Activated CD8-positive, alpha-beta memory T cell treated with anti-CD3 and anti-CD28 coated beads for 36 hours (primary cell): ENCODE measurements around the gene CAMTA1. TPM values are rescaled to one million over a fixed set of nuclear protein-coding genes. Genes with fewer than 3 reads are reported as not detected.

Source experiments
- CTCF ChIA-PET: fragments of 350-600 bp; sonication (Branson Sonifier 250); formaldehyde crosslinking; loops from one replicate; lab custom pipeline; 2021; ENCODE audit warnings: antibody characterized with exemption; lab: Charles Lee
- POLR2A ChIA-PET: fragments of 350-600 bp; sonication (Branson Sonifier 250); formaldehyde crosslinking; loops from one replicate; lab custom pipeline; 2021; ENCODE audit warnings: antibody characterized with exemption; lab: Charles Lee
- total RNA-seq, 2 experiments: library from RNA; stranded (reverse); gene quantifications; one replicate each; pipeline ENCODE4 v1.2.3, GENCODE V29; 2021

Gene CAMTA1
- total RNA-seq, 2 experiments from 2014 or later: 66.5 to 72.5 TPM

DNA sequence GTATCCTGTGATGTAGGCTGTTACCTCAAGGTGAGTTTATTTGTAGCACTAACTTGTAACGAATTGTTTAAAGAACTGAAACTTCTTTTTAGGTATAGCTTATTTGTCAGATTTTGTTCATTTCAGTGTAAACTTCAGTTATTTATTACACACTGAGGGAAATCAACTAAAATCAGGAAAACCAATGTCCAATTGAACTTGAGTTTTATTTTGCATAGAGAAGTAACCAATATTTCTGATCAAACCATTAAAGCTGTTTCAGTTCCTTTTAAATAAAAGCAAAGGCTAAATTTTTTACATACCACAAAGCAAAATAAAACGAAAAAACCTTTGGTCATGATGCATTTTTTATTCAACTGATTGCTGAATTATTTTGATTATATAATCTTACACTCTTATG is 103.6 kb downstream of the CAMTA1 start:
- POLR2A ChIA-PET: no interaction called here
- CTCF ChIA-PET: no interaction called here

DNA sequence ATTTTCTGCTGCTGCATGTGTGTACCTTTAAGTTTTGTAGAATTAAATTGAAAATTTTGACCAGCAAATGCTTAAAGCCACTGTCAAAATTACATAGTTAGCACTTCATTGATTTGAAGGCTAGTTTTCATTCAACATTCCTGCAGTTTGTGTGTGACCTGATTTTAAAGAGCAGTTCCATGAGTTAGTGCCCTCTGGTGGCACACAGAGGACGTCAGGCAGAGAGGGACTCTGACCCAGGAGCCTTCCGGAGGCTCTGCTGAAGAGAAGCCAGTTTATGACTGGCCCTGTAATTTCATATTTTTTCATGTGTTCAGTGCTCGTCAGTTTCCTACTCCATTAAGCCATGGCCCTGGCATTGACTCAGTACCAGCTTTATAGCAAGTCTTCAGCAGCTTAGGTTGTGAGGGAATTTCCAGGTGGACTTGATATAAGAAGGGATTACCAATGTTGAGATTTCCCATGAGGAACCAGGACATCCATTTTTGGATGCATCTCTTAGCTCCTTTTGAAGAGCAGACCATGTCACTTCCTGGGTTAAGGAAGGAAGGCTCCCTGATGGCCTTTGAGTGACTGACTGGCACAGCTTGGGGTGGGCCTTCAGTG is 104.7 kb downstream of the CAMTA1 start:
- CTCF ChIA-PET: no interaction called here
- POLR2A ChIA-PET: no interaction called here

DNA sequence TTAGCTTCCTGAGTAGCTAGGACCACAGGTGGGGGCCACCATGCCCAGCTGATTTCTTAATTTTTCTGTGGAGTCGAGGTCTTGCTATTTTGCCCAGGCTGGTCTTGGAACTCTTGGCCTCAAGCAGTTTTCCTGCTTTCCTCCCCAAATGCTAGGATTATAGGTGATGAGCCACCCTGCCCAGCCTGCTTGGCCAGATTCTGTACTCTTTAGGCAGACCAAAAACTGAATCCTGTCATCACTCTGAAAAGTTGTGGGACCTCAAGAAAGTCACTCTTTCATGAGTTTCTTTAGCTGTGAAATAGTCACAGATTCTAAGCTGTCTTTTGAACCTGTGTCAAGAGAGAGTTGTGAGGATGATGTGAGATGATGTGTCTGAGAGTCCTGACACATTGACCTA is 105.4 kb downstream of the CAMTA1 start:
- POLR2A ChIA-PET: no interaction called here
- CTCF ChIA-PET: no interaction called here

DNA sequence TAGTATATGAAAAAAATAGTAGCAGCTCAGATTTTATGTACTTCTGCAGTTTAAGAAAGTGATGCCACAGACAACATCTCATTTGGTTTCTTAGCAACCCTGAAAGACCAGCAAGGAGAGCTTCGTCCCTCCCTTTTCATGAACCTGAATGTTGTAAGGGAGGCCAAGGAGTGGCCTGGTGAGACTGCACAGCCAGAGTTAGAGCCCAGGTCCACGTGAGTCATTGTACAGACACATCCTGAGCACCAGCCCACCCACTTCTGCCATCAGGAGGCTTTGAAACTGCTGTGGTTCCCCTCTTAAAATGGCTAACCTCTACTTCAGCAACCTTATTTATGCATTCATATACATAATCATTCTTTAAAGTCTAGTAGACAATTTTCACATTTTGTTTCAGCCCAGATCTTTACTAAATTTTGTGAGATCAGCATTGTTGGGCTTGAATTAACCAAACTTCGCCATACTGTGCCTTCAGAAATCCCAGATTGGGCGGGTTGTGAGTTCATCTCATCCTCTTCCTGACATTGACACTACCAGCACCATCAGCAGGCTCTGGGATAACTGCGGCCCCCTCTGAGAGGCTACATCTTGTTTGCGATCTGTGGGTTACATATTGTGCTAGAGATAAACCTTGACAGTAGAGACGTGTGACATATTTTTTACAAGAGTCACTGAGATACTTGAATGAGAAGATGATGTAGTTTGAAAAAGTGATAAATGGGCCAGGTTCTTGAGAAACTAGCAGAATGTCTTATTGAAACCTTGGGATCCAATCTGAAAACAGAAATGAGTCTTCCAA is 106.7 kb downstream of the CAMTA1 start:
- POLR2A ChIA-PET: no interaction called here
- CTCF ChIA-PET: no interaction called here

DNA sequence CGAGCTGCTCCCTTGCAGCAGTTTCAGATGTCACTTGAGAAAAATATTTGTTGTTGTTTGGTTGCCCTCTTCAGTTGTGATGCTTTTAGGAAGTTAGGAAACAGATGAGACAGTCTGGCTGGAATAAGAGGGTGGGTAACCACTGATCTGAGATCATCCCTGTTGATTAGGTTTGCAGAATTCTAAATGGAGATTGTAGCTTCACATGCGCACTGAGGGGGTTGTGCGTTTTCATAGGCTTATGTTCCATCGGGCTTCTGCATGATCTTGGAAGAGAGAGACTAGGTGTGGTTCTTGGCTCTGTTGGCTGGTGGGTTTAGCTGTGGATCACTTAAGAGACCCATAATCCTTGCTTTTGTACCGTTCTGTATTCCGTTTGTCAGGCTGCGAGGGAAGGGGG is 108.1 kb downstream of the CAMTA1 start:
- ChIA-PET CTCF (no interaction called here), POLR2A (no interaction called here)

DNA sequence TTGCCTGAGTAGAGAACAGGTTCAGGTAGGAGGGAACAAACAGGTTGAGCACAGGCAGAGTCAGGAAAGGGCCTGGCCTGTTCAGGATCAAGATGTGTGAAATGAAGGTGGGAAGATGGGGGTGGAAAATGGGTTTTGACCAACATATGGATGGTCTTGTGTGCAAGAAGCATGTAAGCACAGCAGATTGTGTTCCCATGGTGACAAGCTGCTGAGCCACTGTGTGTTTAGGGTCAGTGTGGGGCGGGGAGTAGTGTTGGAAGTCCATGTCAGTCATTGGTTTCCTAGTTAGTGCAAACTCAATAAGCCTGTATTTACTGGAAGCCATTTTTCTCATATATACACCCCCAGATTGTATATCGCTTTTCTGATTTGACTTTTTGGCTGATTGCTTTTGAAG is 111.9 kb downstream of the CAMTA1 start:
- CTCF ChIA-PET: interaction anchor here (0.6 kb wide), 1 partner anchor 50 kb away, joined by 5 read pairs; no protein-coding TSS in a partner anchor
- POLR2A ChIA-PET: no interaction called here

DNA sequence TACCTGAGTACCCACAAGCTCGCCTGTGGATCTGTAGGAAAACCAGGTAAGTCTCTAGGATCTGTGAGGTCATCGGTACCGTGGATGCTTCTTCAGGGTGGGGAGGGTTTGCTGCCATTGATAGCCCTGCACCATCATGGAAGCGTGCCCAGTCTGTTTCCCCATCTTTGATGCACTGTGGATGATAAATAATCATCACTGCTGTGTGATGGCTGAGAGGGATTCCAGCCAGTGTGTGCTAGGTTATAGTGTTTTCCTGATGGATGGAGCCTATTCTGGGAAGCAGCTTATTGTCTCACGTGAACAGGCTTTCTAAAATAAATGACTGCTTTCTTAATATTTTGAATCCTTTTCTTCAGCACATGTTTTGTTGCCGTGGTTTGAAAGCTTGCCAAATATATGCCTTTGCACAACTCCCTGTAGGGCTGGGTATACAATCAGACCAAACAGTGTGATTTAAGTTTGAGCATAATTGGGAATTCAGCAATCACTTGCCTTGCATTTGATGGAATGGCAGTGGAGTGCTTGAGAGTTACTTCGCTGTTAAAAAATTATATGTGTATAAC is 113.8 kb downstream of the CAMTA1 start:
- POLR2A ChIA-PET: no interaction called here
- CTCF ChIA-PET: no interaction called here

DNA sequence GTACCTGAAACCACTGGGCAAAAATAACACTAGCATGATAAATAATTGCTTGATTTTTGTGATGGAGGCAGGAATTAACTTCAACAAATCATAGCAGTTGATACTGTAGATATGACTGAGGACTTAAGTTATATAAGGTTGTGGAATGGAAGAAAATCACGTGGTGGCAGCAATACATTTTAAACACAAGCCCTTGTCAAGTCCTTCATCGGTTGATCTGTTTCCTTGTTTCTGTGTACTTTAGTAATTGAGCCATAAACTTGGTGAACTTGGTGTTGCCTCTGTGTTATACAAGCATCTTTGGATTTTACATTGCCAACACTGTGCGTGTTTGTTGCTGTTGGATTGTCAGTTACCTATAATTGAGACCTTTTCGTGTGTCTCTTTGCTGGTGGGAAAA is 114.4 kb downstream of the CAMTA1 start:
- CTCF ChIA-PET: no interaction called here
- POLR2A ChIA-PET: no interaction called here

DNA sequence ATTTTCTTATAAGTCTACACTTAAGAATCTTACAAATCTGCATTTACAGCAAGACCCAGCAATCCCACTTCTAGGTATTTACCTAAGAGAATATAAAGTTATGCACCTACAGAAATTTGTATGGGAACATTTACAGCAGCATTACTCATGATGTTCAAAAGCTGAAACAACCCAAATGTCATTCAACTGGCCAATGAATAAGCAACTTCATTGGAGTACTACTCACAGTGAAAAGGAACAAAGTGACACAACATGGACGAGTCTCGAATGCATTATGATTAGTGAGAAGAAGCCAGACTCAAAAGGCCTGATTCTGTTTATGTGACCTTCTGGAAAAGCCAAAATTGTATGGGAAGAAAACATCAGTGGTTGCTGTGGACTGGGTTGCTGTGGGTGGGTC is 116.9 kb downstream of the CAMTA1 start:
- ChIA-PET POLR2A (interaction anchor here (0.7 kb wide), 1 partner anchor 39 kb away, joined by 6 read pairs; no protein-coding TSS in a partner anchor), CTCF (no interaction called here)

DNA sequence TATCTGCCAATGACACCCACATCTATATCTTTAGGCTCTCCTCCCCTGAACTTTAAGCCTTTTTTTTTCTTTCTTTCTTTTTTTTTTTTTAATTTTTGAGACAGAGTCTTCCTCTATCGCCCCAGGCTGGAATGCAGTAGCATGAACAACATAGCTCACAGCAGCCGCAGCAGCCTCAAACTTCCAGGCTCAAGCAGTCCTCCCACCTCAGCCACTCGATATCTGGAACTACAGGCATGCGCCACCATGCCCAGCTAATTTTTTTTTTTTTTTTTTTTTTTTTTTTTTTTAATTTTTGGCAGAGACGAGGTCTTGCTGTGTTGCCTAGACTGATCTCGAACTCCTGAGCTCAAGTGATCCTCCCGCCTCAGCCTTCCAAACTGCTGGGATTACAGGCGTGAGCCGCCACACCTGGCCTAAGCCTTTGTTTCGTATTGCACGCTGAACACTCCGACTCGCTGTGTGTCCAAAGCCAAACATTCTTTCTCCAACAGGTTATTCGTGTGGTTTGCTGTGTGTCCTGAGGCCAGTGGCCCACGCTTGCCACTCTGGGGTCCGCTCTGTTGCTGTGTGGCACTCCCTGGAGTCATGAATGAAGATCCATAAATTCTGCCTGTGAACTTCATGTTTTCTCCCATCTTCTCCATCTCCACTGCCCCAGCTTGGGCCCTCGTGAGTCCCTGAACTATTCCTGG is 119.4 kb downstream of the CAMTA1 start:
- ChIA-PET POLR2A (no interaction called here), CTCF (no interaction called here)

DNA sequence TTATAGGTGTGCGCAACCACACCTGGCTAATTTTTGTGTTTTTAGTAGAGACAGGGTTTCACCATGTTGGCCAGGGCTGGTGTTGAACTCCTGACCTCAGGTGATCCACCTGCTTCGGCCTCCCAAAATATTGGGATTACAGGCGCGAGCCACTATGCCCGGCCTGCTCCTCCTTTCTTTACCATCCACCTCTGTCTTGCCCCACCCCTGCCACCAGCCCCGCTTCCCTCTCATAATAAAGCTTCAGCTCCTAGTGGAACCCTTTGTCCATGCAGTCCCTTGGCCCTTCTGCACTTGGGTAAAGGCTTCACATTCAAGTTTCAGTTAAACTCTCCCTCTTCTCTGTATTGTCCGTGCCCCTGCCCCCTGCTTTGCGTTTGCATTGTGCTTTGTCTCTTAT is 120.1 kb downstream of the CAMTA1 start:
- ChIA-PET CTCF (no interaction called here), POLR2A (no interaction called here)

DNA sequence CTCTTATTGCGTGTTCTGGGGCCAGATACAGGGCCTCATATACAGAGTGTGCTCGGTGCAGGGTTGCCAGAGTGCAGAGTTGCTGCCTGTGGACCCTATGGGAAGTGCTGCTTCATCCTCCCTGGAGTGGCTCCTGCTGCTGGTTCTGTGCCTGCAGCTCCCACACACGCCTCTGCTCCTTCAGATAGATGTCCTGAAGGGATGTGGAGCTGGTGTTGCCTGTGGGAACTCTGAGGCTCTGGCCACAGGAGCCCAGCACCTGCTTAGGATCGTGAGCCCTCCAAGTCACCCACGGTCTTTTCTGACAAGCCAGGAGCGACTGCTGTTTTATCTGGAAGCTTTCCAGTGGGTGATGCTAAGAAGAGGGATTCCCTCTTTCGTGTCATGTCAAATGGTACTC is 120.5 kb downstream of the CAMTA1 start:
- POLR2A ChIA-PET: no interaction called here
- CTCF ChIA-PET: no interaction called here

DNA sequence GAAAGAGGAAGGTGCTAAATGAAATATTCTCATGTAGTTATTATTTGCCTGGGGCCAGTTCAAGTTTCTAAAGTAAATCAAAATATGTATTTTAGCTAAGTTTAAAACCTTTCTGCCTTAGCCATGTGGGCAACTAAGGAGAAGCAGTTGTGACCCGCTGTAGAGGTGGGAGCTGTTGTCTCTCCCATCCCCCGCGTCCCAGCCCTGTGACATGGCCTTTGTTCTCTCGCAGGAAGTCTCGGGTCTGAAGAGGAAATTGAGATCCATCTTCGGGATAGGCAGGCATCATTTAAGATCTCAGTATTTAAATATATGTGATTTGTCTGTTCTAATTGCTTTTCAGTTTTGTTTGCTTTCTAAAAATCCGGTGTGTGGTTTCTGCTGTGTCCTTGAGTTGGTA is 121.5 kb downstream of the CAMTA1 start:
- ChIA-PET CTCF (no interaction called here), POLR2A (no interaction called here)

DNA sequence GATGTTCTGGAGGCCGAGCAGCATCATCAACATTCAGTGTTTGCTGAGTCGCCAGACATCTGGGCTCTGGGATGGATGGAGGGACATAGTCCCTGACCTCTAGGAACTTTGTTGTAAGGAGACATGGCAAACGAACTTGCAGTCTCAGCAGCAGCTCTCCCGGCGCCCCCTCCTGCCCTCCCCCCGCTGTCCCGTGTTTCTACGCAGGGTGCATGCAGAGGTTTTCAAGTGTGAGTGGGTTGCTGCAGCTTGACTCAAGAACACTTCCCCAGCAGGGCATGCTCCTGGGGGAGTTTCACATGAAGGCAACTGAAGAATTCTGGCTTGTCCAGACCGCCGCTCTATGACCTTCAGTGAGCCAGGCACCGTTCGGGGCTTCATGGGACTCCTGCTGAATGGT is 121.9 kb downstream of the CAMTA1 start:
- ChIA-PET CTCF (no interaction called here), POLR2A (no interaction called here)

DNA sequence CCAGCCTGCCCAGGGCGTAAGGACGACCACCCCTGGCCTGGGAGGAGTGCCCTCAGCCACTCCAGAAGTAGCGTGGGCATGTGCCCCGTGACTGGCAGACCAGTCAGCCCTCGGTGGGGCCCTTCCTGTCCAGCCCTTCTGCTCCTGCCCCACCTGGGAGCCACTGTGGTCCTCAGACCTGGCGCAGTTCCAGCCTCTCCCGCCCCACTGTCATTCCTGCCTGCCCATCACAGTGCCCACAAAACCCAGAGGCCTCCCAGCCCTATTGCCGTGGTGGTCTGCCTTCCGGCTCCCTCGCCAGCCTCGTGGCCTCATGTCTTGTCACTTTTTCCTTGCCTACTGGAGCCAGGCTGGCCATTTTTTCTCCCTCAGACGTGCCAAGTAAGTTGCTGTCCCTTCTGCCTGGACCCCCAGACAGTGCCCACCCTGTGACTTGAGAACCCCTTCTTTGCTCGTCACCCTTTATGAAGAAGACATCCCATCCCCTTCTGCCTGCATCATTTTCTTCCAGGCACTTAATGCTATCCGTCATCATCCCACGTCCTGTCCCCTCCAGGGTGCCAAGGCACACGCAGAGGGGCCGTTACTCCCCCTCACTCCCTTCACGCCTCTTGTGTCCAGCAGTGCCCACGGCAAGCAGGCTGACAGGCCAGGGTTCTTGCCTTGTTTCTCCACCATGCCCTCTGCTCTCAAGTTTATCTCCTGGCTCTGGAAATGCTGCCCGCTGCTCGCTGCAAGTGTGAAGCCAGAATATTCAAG is 122.6 kb downstream of the CAMTA1 start:
- ChIA-PET CTCF (no interaction called here), POLR2A (no interaction called here)

DNA sequence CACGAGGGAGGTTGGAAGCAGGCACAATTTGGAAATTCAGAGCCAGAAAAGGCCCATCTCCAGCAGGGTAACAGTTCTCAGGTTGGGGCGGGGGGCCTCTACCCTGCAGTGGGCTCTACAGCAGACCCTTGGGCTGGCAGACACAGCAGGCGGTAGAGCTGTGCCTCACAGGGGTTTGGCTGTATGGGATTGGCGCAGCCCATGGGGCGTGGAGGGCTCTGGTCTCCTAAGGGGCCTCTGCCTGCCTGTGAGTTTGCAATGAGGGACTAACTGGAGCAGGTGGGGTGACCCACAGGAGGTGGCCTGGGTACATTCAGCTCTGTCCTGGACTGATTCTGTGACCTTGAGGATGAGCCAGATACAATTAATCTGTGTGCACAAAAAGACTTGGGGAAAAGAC is 124.1 kb downstream of the CAMTA1 start:
- ChIA-PET POLR2A (no interaction called here), CTCF (no interaction called here)

DNA sequence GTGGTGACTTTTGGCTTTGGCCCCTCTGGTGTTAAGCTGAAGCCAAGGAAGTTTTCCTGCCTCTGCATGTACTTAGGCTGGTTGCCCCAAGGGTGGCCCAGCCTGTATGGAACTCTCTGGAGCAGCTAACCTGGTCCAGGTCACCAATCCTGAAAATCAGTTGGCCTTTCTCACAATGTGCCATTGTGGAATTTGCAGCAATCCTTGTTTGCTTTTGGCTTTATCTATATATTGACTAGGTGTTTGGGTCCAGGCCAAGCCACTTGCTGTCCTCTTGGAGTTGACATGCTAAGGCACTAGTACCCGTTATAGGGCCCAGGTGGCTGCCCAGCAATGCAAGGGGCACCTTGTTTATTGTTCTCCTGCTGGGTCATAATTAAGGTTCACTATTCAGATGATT is 124.6 kb downstream of the CAMTA1 start:
- POLR2A ChIA-PET: no interaction called here
- CTCF ChIA-PET: no interaction called here

DNA sequence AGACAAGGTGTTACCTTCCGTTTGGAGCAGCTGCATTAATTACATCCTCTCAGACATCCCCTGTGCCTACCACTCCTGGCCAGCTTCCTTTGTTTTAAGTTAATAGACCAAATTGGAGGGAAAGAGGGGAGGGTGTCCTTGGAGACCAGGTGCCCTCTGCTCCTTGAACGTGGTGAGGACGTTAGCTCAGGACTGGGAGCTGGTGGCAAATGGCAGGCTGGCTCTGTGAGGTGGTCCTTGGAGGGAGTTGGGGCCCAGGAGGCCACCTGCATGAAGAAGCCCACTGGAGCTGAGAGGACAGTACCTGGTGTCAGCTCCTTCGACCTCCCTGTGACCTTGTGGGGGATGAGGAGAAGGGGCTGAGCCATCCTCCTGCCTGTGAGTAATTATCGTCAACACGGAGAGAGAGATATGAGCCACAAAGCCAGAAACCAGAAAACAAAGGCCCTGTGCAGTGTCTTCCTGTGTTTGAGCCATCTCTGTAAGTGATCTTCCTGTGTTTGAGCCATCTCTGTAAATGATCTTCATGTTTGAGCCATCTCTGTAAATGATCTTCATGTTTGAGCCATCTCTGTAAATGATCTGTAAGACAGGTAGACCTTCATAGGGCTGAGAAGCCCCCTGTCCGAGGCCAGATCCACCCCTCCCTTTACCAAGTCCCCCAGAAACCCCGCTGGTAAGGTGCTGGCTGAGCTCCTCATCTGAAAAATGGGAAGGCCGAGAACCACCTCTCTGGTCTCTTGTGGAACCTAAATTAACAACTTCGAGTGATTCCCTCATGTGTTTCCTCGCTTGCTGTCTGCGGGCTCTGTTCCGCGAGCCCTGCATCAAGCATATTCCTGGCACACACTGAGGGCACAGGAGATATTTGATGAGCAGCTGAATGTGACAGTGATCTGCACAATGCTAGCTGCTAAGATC is 126.0 kb downstream of the CAMTA1 start:
- CTCF ChIA-PET: no interaction called here
- POLR2A ChIA-PET: no interaction called here

DNA sequence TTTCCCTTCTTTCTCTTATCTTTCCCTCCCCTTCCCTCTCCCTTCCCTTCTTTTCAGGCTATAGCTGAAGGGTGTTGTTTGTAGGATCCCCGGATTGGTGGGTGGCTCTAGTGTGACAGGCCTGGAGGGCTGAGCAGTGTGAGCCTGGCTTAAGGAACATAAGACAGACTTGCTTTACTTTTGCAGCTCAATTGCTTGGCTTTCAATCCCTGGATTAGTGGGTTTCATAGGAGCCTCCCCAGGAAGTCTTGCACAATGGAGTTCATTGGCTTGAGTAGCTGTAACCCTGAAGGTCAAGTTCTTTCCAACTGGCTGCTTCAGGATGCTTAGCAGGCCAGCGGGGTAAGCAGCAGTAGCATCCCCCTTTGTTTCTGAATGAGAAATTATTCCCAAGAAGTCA is 126.7 kb downstream of the CAMTA1 start:
- ChIA-PET CTCF (no interaction called here), POLR2A (no interaction called here)
